22Rv1 (cell line): Measurements from ENCODE around the gene SMIM17.

ENCODE experiments used
- ZFX ChIP-seq: fragments of 450-650 bp; IDR thresholded peaks from 2 replicates; pipeline ENCODE4 v1.6.1; 2017; ENCODE audit warnings: antibody characterized with exemption, borderline replicate concordance
- TF ChIP-seq, protein P1 (sequence below): fragments of 450-650 bp; IDR thresholded peaks from 2 replicates; pipeline ENCODE4 v1.5.1; 2017; ENCODE audit warnings: mild to moderate bottlenecking

DNA sequence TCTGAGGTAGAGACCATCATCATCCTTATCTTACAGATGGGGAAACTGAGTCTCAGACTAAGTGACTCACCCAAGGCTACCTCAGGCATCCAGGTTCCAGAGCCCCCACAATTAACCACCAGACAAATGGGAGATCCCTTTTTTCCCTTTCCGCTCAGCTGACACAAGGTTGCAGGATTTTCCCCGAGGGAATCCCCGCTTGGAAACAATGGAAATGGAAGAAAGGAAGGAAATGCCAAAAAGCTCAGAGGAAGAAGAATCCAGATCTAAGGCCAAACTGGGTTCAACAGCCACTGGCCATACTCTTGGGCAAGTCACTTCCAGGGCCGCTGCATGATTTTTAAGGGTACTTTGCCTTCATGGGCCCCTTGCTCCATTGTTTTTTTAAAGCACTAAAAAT is 46.3 kb upstream of the SMIM17 start:
- TF ChIP-seq, protein P1, sequence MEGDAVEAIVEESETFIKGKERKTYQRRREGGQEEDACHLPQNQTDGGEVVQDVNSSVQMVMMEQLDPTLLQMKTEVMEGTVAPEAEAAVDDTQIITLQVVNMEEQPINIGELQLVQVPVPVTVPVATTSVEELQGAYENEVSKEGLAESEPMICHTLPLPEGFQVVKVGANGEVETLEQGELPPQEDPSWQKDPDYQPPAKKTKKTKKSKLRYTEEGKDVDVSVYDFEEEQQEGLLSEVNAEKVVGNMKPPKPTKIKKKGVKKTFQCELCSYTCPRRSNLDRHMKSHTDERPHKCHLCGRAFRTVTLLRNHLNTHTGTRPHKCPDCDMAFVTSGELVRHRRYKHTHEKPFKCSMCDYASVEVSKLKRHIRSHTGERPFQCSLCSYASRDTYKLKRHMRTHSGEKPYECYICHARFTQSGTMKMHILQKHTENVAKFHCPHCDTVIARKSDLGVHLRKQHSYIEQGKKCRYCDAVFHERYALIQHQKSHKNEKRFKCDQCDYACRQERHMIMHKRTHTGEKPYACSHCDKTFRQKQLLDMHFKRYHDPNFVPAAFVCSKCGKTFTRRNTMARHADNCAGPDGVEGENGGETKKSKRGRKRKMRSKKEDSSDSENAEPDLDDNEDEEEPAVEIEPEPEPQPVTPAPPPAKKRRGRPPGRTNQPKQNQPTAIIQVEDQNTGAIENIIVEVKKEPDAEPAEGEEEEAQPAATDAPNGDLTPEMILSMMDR: no peak
- TF ChIP-seq ZFX: no peak
